K562 (cell line): ENCODE data around the gene ITGAV. TPM values are rescaled to one million over a fixed set of nuclear protein-coding genes. Genes with fewer than 3 reads are reported as not detected.
A peak's percentile ranks its signal among the peaks of the same experiment; 100 is the strongest.

Experiments used
- BDP1 ChIP-seq: IDR thresholded peaks from 3 replicates; pipeline ENCODE4 v1.6.1; 2011; ENCODE audit not compliant: insufficient read length, insufficient read depth
- C11orf30 ChIP-seq: fragments of 450-650 bp; IDR thresholded peaks from 2 replicates; pipeline ENCODE4 v1.6.1; 2016; ENCODE audit warnings: low read depth, mild to moderate bottlenecking
- CGGBP1 ChIP-seq: fragments of 250-450 bp; sonication (Bioruptor Pico); IDR thresholded peaks from 2 replicates; pipeline ENCODE4 v1.9.0; 2021; ENCODE audit warnings: mild to moderate bottlenecking
- CTCFL ChIP-seq: IDR thresholded peaks from 2 replicates; pipeline ENCODE4 v1.6.1; 2011; ENCODE audit warnings: borderline replicate concordance, low read depth, mild to moderate bottlenecking, moderate library complexity, low read length; ENCODE audit not compliant: insufficient read depth, poor library complexity, severe bottlenecking
- DNMT1 ChIP-seq: fragments of 450-650 bp; IDR thresholded peaks from 2 replicates; pipeline ENCODE4 v1.6.1; 2016; ENCODE audit warnings: antibody characterized with exemption, mild to moderate bottlenecking
- ELF2 ChIP-seq: fragments of 250-450 bp; sonication (Bioruptor Pico); IDR thresholded peaks from 2 replicates; pipeline ENCODE4 v1.5.0; 2021; ENCODE audit warnings: mild to moderate bottlenecking
- FOXP4 ChIP-seq: sonication (generic); formaldehyde crosslinking; IDR thresholded peaks from 2 replicates; pipeline ENCODE4 v1.8.0; 2022; ENCODE audit warnings: mild to moderate bottlenecking, missing genetic modification reagents, borderline replicate concordance
- GABPB2 ChIP-seq: fragments of 250-450 bp; sonication (Bioruptor Pico); conservative IDR thresholded peaks from 2 replicates; pipeline ENCODE4 v1.5.1; 2021; ENCODE audit warnings: mild to moderate bottlenecking
- HSF4 ChIP-seq: fragments of 250-450 bp; sonication (Bioruptor Pico); IDR thresholded peaks from 2 replicates; pipeline ENCODE4 v2.1.2; 2022; ENCODE audit warnings: mild to moderate bottlenecking, moderate library complexity, borderline replicate concordance
- IRF9 ChIP-seq: fragments of 450-650 bp; IDR thresholded peaks from 2 replicates; pipeline ENCODE4 v1.6.1; 2016; ENCODE audit warnings: missing biosample characterization, missing genetic modification characterization
- MLX ChIP-seq, 2 experiments: fragments of 450-650 bp in 1 of 2; sonication (generic) in 1 of 2; formaldehyde crosslinking; conservative IDR thresholded peaks; 2 replicates each; pipeline versions ENCODE4 v1.4.0 to v1.8.1; 2020 to 2022; ENCODE audit warnings: mild to moderate bottlenecking in 1 of 2, missing genetic modification reagents in 1 of 2
- MYC ChIP-seq, 2 experiments: fragments of 250-450 bp in 1 of 2; sonication (Bioruptor Pico) in 1 of 2; IDR thresholded peaks; 2 replicates each; pipeline versions ENCODE4 v1.5.1 to v1.6.1; 2012 to 2021; ENCODE audit warnings: low read depth in 2 of 2, borderline replicate concordance in 1 of 2, improper control_type of control experiment in 1 of 2, low read length in 1 of 2, mild to moderate bottlenecking in 1 of 2, moderate library complexity in 1 of 2
- NFE2 ChIP-seq: IDR thresholded peaks from 2 replicates; pipeline ENCODE4 v1.6.1; 2014; ENCODE audit warnings: antibody characterized with exemption, low read depth
- NR0B1 ChIP-seq: fragments of 450-650 bp; IDR thresholded peaks from one replicate; pipeline ENCODE4 v1.6.1; 2018; ENCODE audit warnings: mild to moderate bottlenecking, moderate library complexity; ENCODE audit not compliant: partially characterized antibody
- POLR2B ChIP-seq: fragments of 450-650 bp; IDR thresholded peaks from 2 replicates; pipeline ENCODE4 v1.6.1; 2018; ENCODE audit warnings: low read depth; ENCODE audit not compliant: partially characterized antibody
- RBM25 ChIP-seq: fragments of 200-400 bp; formaldehyde crosslinking; IDR thresholded peaks from 2 replicates; pipeline ENCODE4 v1.6.1; 2018; ENCODE audit warnings: low read length, low read depth, moderate library complexity; ENCODE audit not compliant: severe bottlenecking
- SRSF7 ChIP-seq: fragments of 200-400 bp; formaldehyde crosslinking; optimal IDR thresholded peaks from 2 replicates; pipeline ENCODE3; 2017; ENCODE audit warnings: mild to moderate bottlenecking, low read depth, low read length
- ZNF174 ChIP-seq: fragments of 250-450 bp; sonication (Bioruptor Pico); IDR thresholded peaks from 2 replicates; pipeline ENCODE4 v1.4.0; 2020; ENCODE audit warnings: mild to moderate bottlenecking
- ZNF24 ChIP-seq: fragments of 450-650 bp; IDR thresholded peaks from 2 replicates; pipeline ENCODE4 v1.6.1; 2016
- polyA plus RNA-seq, 8 experiments: library from polyadenylated mRNA; depleted of rRNA in 4 of 8; stranded (reverse) in 5 of 8; unstranded in 3 of 8; fragments of >200 nt; fragmentation: Nextera tagmentation in 2 of 8; fragmentation: Illumina TruSeq in 1 of 8; extraction: Ambion mirVana in 2 of 8; extraction: Trizol in 1 of 8; gene quantifications; 2 replicates each; pipeline versions ENCODE4 v1.2.1 to v1.2.3, GENCODE V29; 2011 to 2014; ENCODE audit warnings: inconsistent platforms in 1 of 8, missing spikeins in 1 of 8
- total RNA-seq, 7 experiments: library from RNA; depleted of rRNA in 6 of 7; stranded (reverse); fragments of >200 nt in 6 of 7; fragmentation: Illumina TruSeq in 2 of 7; extraction: Trizol in 2 of 7; gene quantifications; 2 replicates each; pipeline versions ENCODE4 v1.2.1 to v1.2.3, GENCODE V29; 2011 to 2021; ENCODE audit warnings: low replicate concordance in 1 of 7

Gene ITGAV
- total and polyA plus RNA-seq, 9 of the 15 experiments (the other 6 are each of a cell fraction or from before 2014, with no cell fraction given), result 3.7 to 17.7 (median 10.7) TPM

GRCh38 chr2:186589612-186590349 lies at the start of gene ITGAV (continued):
- TF ChIP-seq MYC (IDR thresholded peaks at IDR 0.05; ENCODE audit: low read depth, low read length) (peak; percentile 42; the same call in 1 of the 2 replicates), MYC (CRISPR knock-in tag; IDR thresholded peaks at IDR 0.05; ENCODE audit: borderline replicate concordance, low read depth) (0 out of 2 replicates have a peak, but pooled peaks have one; percentile 11), IRF9 (tag) (no peak), C11orf30 (no peak), NR0B1 (no peak), ELF2 (CRISPR knock-in tag) (peak; percentile 85), NFE2 (no peak), ZNF174 (CRISPR knock-in tag) (no peak), RBM25 (no peak), ZNF24 (no peak), CGGBP1 (CRISPR knock-in tag) (no peak), CTCFL (no peak), POLR2B (peak; percentile 86), DNMT1 (no peak), MLX (CRISPR knock-in tag; conservative IDR thresholded peaks at IDR 0.05) (no peak), GABPB2 (CRISPR knock-in tag) (no peak), FOXP4 (no peak), BDP1 (no peak), SRSF7 (no peak), HSF4 (CRISPR knock-in tag) (no peak)
